NCI-H187 treated with DMSO at 0.1 percent for 48 hours (cell line): ENCODE measurements around the gene FOXI2.

Experiments used
- DNase-seq: peaks from one replicate; lab custom pipeline; 2025; lab: John Stamatoyannopoulos, UW

The FOXI2 gene

GRCh38 chr10:127736915-127737562 is at the start of gene FOXI2:
Gene FOXI2, plus strand, starts transcription at chr10:127737185. Its CDS starts 89 bp downstream, at chr10:127737274.
- DNase-seq = no peak

- DNase-seq = no peak
Observed at GRCh38 chr10:127687548-127687947, 49.4 kb upstream of the FOXI2 start.

- DNase-seq = no peak
Observed at GRCh38 chr10:127690176-127690835, 46.7 kb upstream of the FOXI2 start.

GRCh38 chr10:127694580-127695193 is 42.3 kb upstream of the FOXI2 start:
- DNase-seq = no peak

- DNase-seq = no peak
Observed at GRCh38 chr10:127695431-127695830, 41.6 kb upstream of the FOXI2 start.

- no peak for DNase-seq
Observed at GRCh38 chr10:127698886-127699285, 38.1 kb upstream of the FOXI2 start.

GRCh38 chr10:127699311-127699710 is 37.7 kb upstream of the FOXI2 start:
- DNase-seq = no peak

- no peak for DNase-seq
Observed at GRCh38 chr10:127702271-127702670, 34.7 kb upstream of the FOXI2 start.

- DNase-seq = no peak
Observed at GRCh38 chr10:127715249-127715648, 21.7 kb upstream of the FOXI2 start.

GRCh38 chr10:127715782-127716378 is 21.1 kb upstream of the FOXI2 start:
- no peak for DNase-seq

GRCh38 chr10:127720142-127720541 is 16.8 kb upstream of the FOXI2 start:
- no peak for DNase-seq

GRCh38 chr10:127720903-127721302 is 16.1 kb upstream of the FOXI2 start:
- DNase-seq = no peak

GRCh38 chr10:127734753-127735152 is 2.2 kb upstream of the FOXI2 start:
- DNase-seq = no peak

GRCh38 chr10:127735156-127735555 is 1.8 kb upstream of the FOXI2 start:
- DNase-seq = no peak

GRCh38 chr10:127735723-127736221 is 1.2 kb upstream of the FOXI2 start:
- DNase-seq = no peak

GRCh38 chr10:127736222-127736914 is 617 bp upstream of the FOXI2 start:
- no peak for DNase-seq

- no peak for DNase-seq
Observed at GRCh38 chr10:127737563-127738511, 852 bp downstream of the FOXI2 start.

- DNase-seq = no peak
Observed at GRCh38 chr10:127738512-127739424, 1.8 kb downstream of the FOXI2 start.

GRCh38 chr10:127739908-127740307 is 2.9 kb downstream of the FOXI2 start:
- no peak for DNase-seq

GRCh38 chr10:127740596-127740995 is 3.6 kb downstream of the FOXI2 start:
- no peak for DNase-seq
